Measurements from ENCODE around the gene GNB1L. TPM values are rescaled to one million over a fixed set of nuclear protein-coding genes. Genes with fewer than 3 reads are reported as not detected.

GNB1L gene
- total RNA-seq, 1 experiment from 2014 or later = 27.0 TPM

GRCh38 chr22:19901577-19902244 lies 47.0 kb upstream of the GNB1L start:
- Histone ChIP-seq H3K4me1 (ENCODE audit: insufficient read depth, low read length) (no peaks in the 10 kb centered on the region), H3K27ac (ENCODE audit: low read length) (no peak overlapping the region), H4K20me1 (ENCODE audit: low read length) (no peaks in the 10 kb centered on the region), H3K79me2 (ENCODE audit: low read length) (no peaks in the 10 kb centered on the region), H2AFZ (ENCODE audit: low read length) (no peak overlapping the region), H3K9me3 (ENCODE audit: low read length) (no peaks in the 10 kb centered on the region), H3K4me3 (ENCODE audit: low read length) (no peak overlapping the region), H3K4me2 (ENCODE audit: low read length) (no peak overlapping the region), H3K9ac (ENCODE audit: low read length) (no peak overlapping the region), H3K36me3 (ENCODE audit: low read depth, low read length) (no peaks in the 10 kb centered on the region), H3K9me2 (replicated peaks; ENCODE audit: low read length) (no peaks in the 10 kb centered on the region), H3F3A (ENCODE audit: low read length, unreplicated experiment) (no peaks in the 10 kb centered on the region), H3K27me3 (ENCODE audit: low read length) (no peaks in the 10 kb centered on the region)
- BruUV-seq (replicated peaks) = no TSS peak
- ChIA-PET CTCF (no interaction called here), POLR2A (ENCODE audit: unreplicated experiment) (no interaction called here)
- intact Hi-C loops (cut with micrococcal nuclease) = no loop called here
- DNase-seq (no peak), ATAC-seq (no peak)
- TF ChIP-seq CTCF (conservative IDR thresholded peaks at IDR 0.05; ENCODE audit: low read depth, low read length) (no peak), EZH2 (IDR thresholded peaks at IDR 0.05; ENCODE audit: low read length, unreplicated experiment) (no peak), EZH2phosphoT487 (IDR thresholded peaks at IDR 0.05; ENCODE audit: borderline replicate concordance, low read length) (no peak)

GRCh38 chr22:19900707-19901436 lies 46.2 kb upstream of the GNB1L start:
- Histone ChIP-seq H3K4me2 (ENCODE audit: low read length) (no peak overlapping the region), H3K36me3 (ENCODE audit: low read depth, low read length) (no peaks in the 10 kb centered on the region), H3K9me2 (replicated peaks; ENCODE audit: low read length) (no peaks in the 10 kb centered on the region), H3K4me1 (ENCODE audit: insufficient read depth, low read length) (no peaks in the 10 kb centered on the region), H4K20me1 (ENCODE audit: low read length) (no peaks in the 10 kb centered on the region), H2AFZ (ENCODE audit: low read length) (no peak overlapping the region), H3K27me3 (ENCODE audit: low read length) (no peaks in the 10 kb centered on the region), H3K9me3 (ENCODE audit: low read length) (no peaks in the 10 kb centered on the region), H3K9ac (ENCODE audit: low read length) (no peak overlapping the region), H3F3A (ENCODE audit: low read length, unreplicated experiment) (no peaks in the 10 kb centered on the region), H3K27ac (ENCODE audit: low read length) (no peak overlapping the region), H3K79me2 (ENCODE audit: low read length) (no peaks in the 10 kb centered on the region), H3K4me3 (ENCODE audit: low read length) (no peak overlapping the region)
- ATAC-seq = no peak
- BruUV-seq (replicated peaks) = no TSS peak
- CTCF ChIA-PET = no interaction called here
- no peak for DNase-seq
- TF ChIP-seq EZH2 (IDR thresholded peaks at IDR 0.05; ENCODE audit: low read length, unreplicated experiment) (no peak), EZH2phosphoT487 (IDR thresholded peaks at IDR 0.05; ENCODE audit: borderline replicate concordance, low read length) (no peak), CTCF (conservative IDR thresholded peaks at IDR 0.05; ENCODE audit: low read depth, low read length) (no peak)
- POLR2A ChIA-PET (ENCODE audit: unreplicated experiment) = no interaction called here
- intact Hi-C loops (cut with micrococcal nuclease) = no loop called here
